CD4-positive, alpha-beta T cell (primary cell): ENCODE results near the gene FAAP20. TPM values are rescaled to one million over a fixed set of nuclear protein-coding genes. Genes with fewer than 3 reads are reported as not detected.

Source experiments
- ATAC-seq: fragments of 200-7000 bp; cut with Tn5 transposase; one replicate; pipeline ENCODE4 v1.10.0; 2022; ENCODE audit warnings: mild to moderate bottlenecking; ENCODE audit not compliant: poor library complexity
- CTCF ChIA-PET: fragments of 350-600 bp; sonication (Branson Sonifier 250); formaldehyde crosslinking; loops from one replicate; lab custom pipeline; 2021; ENCODE audit warnings: antibody characterized with exemption, inconsistent platforms; lab: Charles Lee
- POLR2A ChIA-PET: fragments of 350-600 bp; sonication (Branson Sonifier 250); formaldehyde crosslinking; loops from one replicate; lab custom pipeline; 2021; ENCODE audit warnings: antibody characterized with exemption, inconsistent platforms; lab: Charles Lee
- DNase-seq, 14 experiments: peaks; one replicate each; pipeline ENCODE4 v3.0.0-alpha.2; 2013 to 2020; ENCODE audit warnings: mixed read lengths in 2 of 14
- H3K27ac ChIP-seq, 2 donors: one replicate each; pipeline versions ENCODE4 v1.5.1 to v1.7.0; 2013; ENCODE audit warnings: low read length in 2 of 2, low read depth in 1 of 2, mild to moderate bottlenecking in 1 of 2
- H3K27me3 ChIP-seq, 2 experiments: 1 replicate in 1 of 2; 2 replicates in 1 of 2; pipeline versions ENCODE4 v1.6.1 to v1.7.0; 2013; ENCODE audit warnings: low read length in 2 of 2, control low read depth in 1 of 2, mild to moderate bottlenecking in 1 of 2, moderate library complexity in 1 of 2; ENCODE audit not compliant: insufficient read depth in 2 of 2, control insufficient read depth in 1 of 2
- H3K36me3 ChIP-seq: one replicate; pipeline ENCODE4 v1.6.1; 2013; ENCODE audit warnings: low read length, control low read depth; ENCODE audit not compliant: insufficient read depth
- H3K4me1 ChIP-seq: one replicate; pipeline ENCODE4 v1.6.1; 2013; ENCODE audit warnings: low read length, control low read depth; ENCODE audit not compliant: insufficient read depth
- H3K4me3 ChIP-seq: one replicate; pipeline ENCODE4 v1.5.1; 2013; ENCODE audit warnings: mild to moderate bottlenecking, low read length, moderate library complexity
- H3K9me3 ChIP-seq, 2 experiments: 1 replicate in 1 of 2; 2 replicates in 1 of 2; pipeline versions ENCODE4 v1.6.1 to v1.7.0; 2013; ENCODE audit warnings: low read length in 2 of 2, mild to moderate bottlenecking in 2 of 2, control low read depth in 1 of 2, moderate library complexity in 1 of 2; ENCODE audit not compliant: control insufficient read depth in 1 of 2, insufficient read depth in 1 of 2
- H3K27ac Mint-ChIP-seq: one replicate; pipeline ENCODE4 v1.8.0; 2020; ENCODE audit warnings: mixed read lengths
- H3K27me3 Mint-ChIP-seq: one replicate; pipeline ENCODE4 v1.8.0; 2021; ENCODE audit warnings: mixed read lengths
- H3K36me3 Mint-ChIP-seq: one replicate; pipeline ENCODE4 v1.8.0; 2021; ENCODE audit warnings: low read depth, mixed read lengths
- H3K4me1 Mint-ChIP-seq: one replicate; pipeline ENCODE4 v1.8.0; 2021; ENCODE audit warnings: low read depth, mixed read lengths
- H3K4me3 Mint-ChIP-seq: one replicate; pipeline ENCODE4 v1.8.0; 2020; ENCODE audit warnings: mild to moderate bottlenecking, mixed read lengths
- H3K9me3 Mint-ChIP-seq: one replicate; pipeline ENCODE4 v1.8.0; 2020; ENCODE audit warnings: mixed read lengths
- intact Hi-C, 2 experiments: fragments of 100-400 bp; cut with DNase I in 1 of 2; cut with micrococcal nuclease in 1 of 2; formaldehyde crosslinking; loops; one replicate each; pipeline versions ENCODE4 v1.15.1 to v1.9.0; 2023 to 2025; cut with DNase I, micrococcal nuclease
- total RNA-seq, 174 experiments: library from RNA in 2 of 174; stranded (reverse) in 2 of 174; gene quantifications; one replicate each; pipeline ENCODE4 v1.2.3 and lab custom pipeline; 2021 to 2026
- TF ChIP-seq, protein P1 (sequence below): fragments of 200-600 bp; IDR thresholded peaks from one replicate; pipeline ENCODE4 v1.8.0; 2022; ENCODE audit warnings: antibody characterized with exemption, mild to moderate bottlenecking

Gene FAAP20
- total RNA-seq, 2 experiments from 2014 or later: 51.7 to 53.1 TPM

DNA sequence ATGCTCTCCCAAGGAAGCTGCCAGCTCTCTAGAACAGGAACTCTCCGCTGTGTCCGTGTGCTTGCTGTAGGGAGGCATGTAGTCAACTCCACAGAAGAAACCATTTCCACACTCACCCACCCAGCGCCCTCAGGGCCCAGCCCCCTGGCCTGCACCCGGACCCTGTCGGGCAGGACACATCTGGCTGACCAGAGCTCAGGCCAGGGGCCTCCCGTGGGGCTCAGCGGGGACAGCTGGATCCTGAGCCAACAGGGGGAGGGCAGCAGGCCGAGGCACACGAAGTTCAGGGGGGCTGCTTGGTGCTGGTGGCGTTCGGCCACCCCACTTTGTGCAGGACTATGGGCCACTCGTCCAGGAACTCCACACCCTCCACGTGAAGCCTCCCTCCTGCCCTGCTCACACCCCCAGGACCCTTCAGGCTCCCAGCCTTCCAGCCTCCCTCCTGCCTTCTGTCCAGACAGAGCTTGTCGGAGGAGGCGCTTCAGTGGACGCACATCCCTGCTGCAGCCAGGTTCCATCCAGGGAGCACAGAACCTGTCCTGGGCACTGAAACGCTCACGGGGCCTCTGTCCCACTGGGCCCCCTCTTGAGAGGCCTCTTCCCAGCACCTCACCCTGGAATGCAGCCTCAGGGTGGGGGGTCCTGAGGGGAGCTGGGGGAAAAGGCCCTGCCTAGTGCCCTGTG is 15.0 kb upstream of the FAAP20 start:
- H3K36me3 ChIP-seq: no peaks in the 10 kb centered on the region
- H3K9me3 ChIP-seq: peaks cover 0 to 3% of the 10 kb centered on the region in 2 experiments
- DNase-seq (no peak), ATAC-seq (no peak)
- H3K4me1 ChIP-seq: peaks cover 35% of the 10 kb centered on the region
- TF ChIP-seq, protein P1, sequence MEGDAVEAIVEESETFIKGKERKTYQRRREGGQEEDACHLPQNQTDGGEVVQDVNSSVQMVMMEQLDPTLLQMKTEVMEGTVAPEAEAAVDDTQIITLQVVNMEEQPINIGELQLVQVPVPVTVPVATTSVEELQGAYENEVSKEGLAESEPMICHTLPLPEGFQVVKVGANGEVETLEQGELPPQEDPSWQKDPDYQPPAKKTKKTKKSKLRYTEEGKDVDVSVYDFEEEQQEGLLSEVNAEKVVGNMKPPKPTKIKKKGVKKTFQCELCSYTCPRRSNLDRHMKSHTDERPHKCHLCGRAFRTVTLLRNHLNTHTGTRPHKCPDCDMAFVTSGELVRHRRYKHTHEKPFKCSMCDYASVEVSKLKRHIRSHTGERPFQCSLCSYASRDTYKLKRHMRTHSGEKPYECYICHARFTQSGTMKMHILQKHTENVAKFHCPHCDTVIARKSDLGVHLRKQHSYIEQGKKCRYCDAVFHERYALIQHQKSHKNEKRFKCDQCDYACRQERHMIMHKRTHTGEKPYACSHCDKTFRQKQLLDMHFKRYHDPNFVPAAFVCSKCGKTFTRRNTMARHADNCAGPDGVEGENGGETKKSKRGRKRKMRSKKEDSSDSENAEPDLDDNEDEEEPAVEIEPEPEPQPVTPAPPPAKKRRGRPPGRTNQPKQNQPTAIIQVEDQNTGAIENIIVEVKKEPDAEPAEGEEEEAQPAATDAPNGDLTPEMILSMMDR: no peak
- H3K4me3 ChIP-seq: no peak overlapping the region
- no peaks in the 10 kb centered on the region for H3K9me3 Mint-ChIP-seq
- H3K27me3 ChIP-seq: no peaks in the 10 kb centered on the region
- H3K36me3 Mint-ChIP-seq: no peaks in the 10 kb centered on the region
- CTCF ChIA-PET: no interaction called here
- H3K27ac Mint-ChIP-seq: no peak overlapping the region
- H3K27me3 Mint-ChIP-seq: no peaks in the 10 kb centered on the region
- H3K4me3 Mint-ChIP-seq: peak overlapping the region; percentile 68
- peaks cover 5% of the 10 kb centered on the region for H3K4me1 Mint-ChIP-seq
- H3K27ac ChIP-seq: no peak overlapping the region
- POLR2A ChIA-PET: interaction anchor here (1.3 kb wide), 1 partner anchor 20 kb away, joined by 3 read pairs; no protein-coding TSS in a partner anchor
- intact Hi-C loops: no loop called here

- Mint-ChIP-seq H3K4me3 (peak overlapping the region; percentile 68), H3K27ac (no peak overlapping the region), H3K27me3 (no peaks in the 10 kb centered on the region), H3K9me3 (no peaks in the 10 kb centered on the region), H3K4me1 (peaks cover 5% of the 10 kb centered on the region), H3K36me3 (no peaks in the 10 kb centered on the region)
- Histone ChIP-seq H3K4me1 (peaks cover 39% of the 10 kb centered on the region), H3K27me3 (no peaks in the 10 kb centered on the region), H3K4me3 (no peak overlapping the region), H3K9me3 (peaks cover 0 to 3% of the 10 kb centered on the region in 2 experiments), H3K27ac (no peak overlapping the region), H3K36me3 (no peaks in the 10 kb centered on the region)
- ChIA-PET POLR2A (interaction anchor here (1.3 kb wide), 1 partner anchor 21 kb away, joined by 3 read pairs; no protein-coding TSS in a partner anchor), CTCF (no interaction called here)
- ATAC-seq (no peak), DNase-seq (no peak)
- TF ChIP-seq, protein P1: no peak
- intact Hi-C loops: no loop called here
Measured at GRCh38 chr1:2208309-2209239, 14.0 kb upstream of the FAAP20 start.

GRCh38 chr1:2206813-2207487 is 12.4 kb upstream of the FAAP20 start:
- Histone ChIP-seq H3K27me3 (no peaks in the 10 kb centered on the region), H3K4me3 (no peak overlapping the region), H3K36me3 (no peaks in the 10 kb centered on the region), H3K4me1 (peaks cover 23% of the 10 kb centered on the region), H3K27ac (no peak overlapping the region), H3K9me3 (peaks cover 0 to 3% of the 10 kb centered on the region in 2 experiments)
- Mint-ChIP-seq H3K4me3 (peak overlapping the region; percentile 48), H3K27ac (no peak overlapping the region), H3K27me3 (no peaks in the 10 kb centered on the region), H3K36me3 (no peaks in the 10 kb centered on the region), H3K4me1 (peaks cover 5% of the 10 kb centered on the region), H3K9me3 (no peaks in the 10 kb centered on the region)
- TF ChIP-seq, protein P1: no peak
- ATAC-seq: no peak
- ChIA-PET CTCF (interaction anchor here (0.7 to 1.2 kb wide), 2 partner anchors 12 to 109 kb away, joined by 3 to 6 read pairs; partner anchors contain the start of gene FAAP20), POLR2A (interaction anchor here (0.9 to 2.4 kb wide), 5 partner anchors 15 to 49 kb away, joined by 3 to 16 read pairs (median 3); partner anchors contain the start of gene SKI)
- DNase-seq: peak in 1 of 14 experiments; percentile 7
- intact Hi-C loops: loop anchor here in 1 of 2 experiments (1.0 kb wide), 1 partner anchor 20 kb away; no protein-coding TSS in a partner anchor
